Right lobe of liver (tissue), 4 donors: ENCODE data around the gene IGSF21.

Experiments used
- CTCF ChIP-seq, 4 donors: fragments of 200-600 bp in 3 of 4; fragments of 450-650 bp in 1 of 4; IDR thresholded peaks; one replicate each; pipeline versions ENCODE4 v1.5.1 to v1.8.0; 2016 to 2022; ENCODE audit warnings: antibody characterized with exemption in 4 of 4, mild to moderate bottlenecking in 2 of 4
- POLR2A ChIP-seq: fragments of 450-650 bp; IDR thresholded peaks from one replicate; pipeline ENCODE4 v1.6.1; 2017; ENCODE audit warnings: antibody characterized with exemption, mild to moderate bottlenecking
- donor health status: DM: no; HTN: no; CAD: no.
- donor health status: DM: no; HTN: no; CAD: no.
- donor health status: DM: no; HTN: yes; CAD: no.

- TF ChIP-seq CTCF (IDR thresholded peaks at IDR 0.05): no peak
- no peak for TF ChIP-seq POLR2A
Observed at GRCh38 chr1:18332576-18332975, 225.0 kb downstream of the IGSF21 start.
